ENCODE measurements around the gene GON4L.
A peak's percentile ranks its signal among the peaks of the same experiment; 100 is the strongest.
"Not testable (repeated sequence)": the region's sequence is repeated elsewhere in the genome, so short reads cannot be mapped to it uniquely, and the experiment has no call there.

GON4L gene

DNA sequence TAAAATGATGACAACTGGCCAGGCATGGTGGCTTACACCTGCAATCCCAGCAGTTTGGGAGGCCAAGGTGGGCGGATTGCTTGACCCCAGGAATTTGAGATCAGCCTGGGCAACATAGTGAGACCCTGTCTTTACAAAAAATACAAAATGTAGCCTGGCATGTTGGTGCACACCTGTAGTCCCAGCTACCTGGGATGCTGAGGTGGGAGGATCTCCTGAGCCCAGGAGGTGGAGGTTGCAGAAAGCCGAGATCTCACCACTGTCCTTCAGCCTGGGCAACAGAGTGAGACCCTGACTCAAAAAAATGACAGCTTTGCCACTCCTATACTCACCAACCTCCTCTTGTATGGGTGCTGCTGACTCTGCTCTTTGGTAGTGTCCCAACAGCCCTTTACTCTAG, 20.9 kb upstream of the GON4L start:
- DNase-seq (ENCODE audit: low read depth in 2 of 2): no peak

DNA sequence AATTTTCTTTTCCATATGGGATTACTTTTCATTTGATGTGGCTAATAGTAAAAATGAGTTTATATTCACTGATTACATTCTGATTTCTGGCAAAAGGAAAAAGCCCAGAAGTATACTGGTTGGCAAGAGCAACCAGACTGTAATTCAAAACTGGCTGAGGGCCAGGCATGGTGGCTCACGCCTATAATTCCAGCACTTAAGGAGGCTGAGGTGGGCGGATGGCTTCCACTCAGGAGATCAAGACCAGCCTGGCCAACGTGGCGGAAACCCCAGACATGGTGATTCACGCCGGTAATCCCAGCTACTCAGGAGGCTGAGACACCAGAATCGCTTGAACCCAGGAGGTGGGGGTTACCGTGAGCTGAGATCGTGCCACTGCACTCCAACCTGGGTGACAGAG, 16.8 kb upstream of the GON4L start:
- no peak for DNase-seq (ENCODE audit: low read depth in 2 of 2)

- DNase-seq (ENCODE audit: low read depth in 2 of 2): no peak
These were observed 15.5 kb upstream of the GON4L start for GRCh38 chr1:155872527-155872926.

GRCh38 chr1:155871390-155871789, 14.4 kb upstream of the GON4L start:
- DNase-seq (ENCODE audit: low read depth in 2 of 2): no peak

GRCh38 chr1:155867766-155868165, 10.8 kb upstream of the GON4L start:
- DNase-seq (ENCODE audit: low read depth in 2 of 2): no peak

DNA sequence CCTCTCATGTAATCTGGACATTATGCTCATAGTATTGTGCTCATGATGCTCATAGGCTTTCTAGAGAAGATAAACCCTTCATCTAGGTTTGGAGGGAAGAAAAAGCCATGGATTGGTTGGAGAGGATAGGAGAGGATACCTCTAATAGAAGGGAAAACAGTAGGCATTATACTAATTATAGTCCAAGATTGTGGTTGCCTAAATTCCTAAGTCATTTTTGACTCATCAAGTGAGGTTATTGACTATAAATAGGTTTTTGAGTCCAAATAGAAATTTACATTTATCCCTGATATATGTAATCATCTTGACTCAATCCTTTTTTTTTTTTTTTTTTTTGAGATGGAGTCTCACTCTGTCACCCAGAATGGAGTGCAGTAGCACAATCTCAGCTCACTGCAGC, 7.4 kb upstream of the GON4L start:
- no peak for DNase-seq (ENCODE audit: low read depth in 2 of 2)

DNA sequence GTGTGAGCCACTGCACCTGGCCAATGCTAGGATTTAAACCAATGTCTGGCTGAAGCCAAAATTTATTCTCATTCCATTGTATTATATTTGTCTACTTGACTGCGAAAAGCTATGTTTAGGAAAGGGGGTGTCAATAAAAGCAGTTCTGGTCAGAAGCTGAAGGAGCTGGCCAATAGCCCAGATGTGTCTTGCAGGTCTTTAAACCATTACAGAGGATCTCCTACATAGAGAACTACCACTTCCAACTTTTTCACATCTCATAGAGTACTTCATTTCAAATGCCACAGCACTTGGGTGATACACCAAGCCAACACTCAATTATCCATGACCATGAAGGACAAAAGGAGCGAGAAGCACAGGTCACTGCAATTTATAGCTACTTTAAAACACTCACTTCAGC, 4.9 kb upstream of the GON4L start:
- DNase-seq (ENCODE audit: low read depth in 2 of 2): no peak

DNA sequence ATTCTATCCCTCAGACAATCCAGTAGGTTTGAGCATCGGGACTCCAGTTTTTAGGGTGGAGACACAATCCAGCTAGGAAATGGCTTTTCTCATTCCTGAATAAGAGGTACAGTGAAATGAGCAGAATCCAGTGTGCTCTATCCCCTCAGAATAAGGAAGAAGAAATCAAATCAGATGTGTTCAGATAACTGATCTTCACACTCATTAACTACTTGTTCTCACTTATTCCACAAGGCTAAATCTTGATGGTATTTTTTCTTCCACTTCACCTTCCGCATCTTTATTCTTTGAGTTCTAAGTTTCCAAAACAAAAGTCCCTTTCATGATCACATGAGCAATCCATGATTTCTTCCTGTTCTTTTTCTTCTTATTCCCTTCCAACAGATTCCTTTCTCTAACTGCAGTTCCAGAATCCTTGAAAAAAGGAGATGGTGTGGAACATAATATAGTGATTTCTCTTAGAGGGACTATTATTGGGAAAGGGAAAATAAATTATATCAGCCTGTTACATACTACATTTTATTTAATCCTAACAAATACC, 4.0 kb upstream of the GON4L start:
- DNase-seq (ENCODE audit: low read depth in 2 of 2): no peak

- peak; percentile 59 to 60 for DNase-seq (ENCODE audit: low read depth in 2 of 2)
These were observed 3.2 kb upstream of the GON4L start for GRCh38 chr1:155859881-155860871.

- DNase-seq (ENCODE audit: low read depth in 2 of 2): peak; percentile 91 to 97
These were observed 2.3 kb upstream of the GON4L start, which contains the start of gene SYT11 for GRCh38 chr1:155859234-155859829. Gene SYT11 (plus strand): TSS chr1:155859567. CDS start chr1:155859762, 195 bp downstream.

DNA sequence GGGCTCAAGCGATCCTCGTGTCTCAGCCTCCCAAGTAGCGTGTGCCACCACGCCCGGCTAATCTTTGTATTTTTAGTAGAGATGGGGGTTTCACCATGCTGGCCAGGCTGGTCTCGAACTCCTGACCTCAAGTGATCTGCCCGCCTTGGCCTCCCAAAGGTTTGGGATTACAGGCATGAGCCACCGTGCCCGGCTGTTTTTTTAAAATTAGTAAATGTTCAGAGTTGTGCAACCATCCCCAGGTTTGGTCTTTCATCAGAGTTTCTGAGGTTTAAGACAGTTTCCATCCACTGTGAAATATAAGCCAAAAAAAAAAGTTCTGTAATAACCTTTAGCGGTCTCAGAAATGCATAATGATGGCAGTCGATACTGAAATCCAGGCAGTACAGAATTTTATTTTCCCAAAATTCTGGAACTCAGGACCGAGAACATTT, 1.8 kb upstream of the GON4L start:
- peak in 1 of 2 donors; percentile 23 for DNase-seq (ENCODE audit: low read depth in 2 of 2)

GRCh38 chr1:155856257-155856974, 598 bp downstream of the GON4L start:
- DNase-seq (ENCODE audit: low read depth in 2 of 2): no peak

DNA sequence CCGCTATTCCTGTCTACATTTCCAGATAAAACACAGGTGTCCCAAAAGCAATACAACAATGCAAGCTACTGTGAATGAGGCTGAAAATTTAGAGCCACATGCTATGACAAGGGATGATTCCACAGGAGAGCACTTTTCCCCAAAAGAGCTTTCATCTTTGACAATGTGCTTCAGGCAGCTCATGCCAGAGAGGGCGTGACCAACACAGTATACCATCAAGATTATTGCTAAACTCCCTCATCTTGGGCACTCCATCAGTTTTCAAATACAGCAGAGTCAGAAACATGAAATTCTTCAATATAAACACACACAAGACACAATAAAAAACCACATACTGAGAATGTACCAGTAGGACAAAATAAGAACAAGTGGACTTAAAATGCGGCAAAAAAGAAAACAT, 6.7 kb downstream of the GON4L start:
- DNase-seq (ENCODE audit: low read depth in 2 of 2): no peak

GRCh38 chr1:155847823-155848529, 9.0 kb downstream of the GON4L start:
- DNase-seq (ENCODE audit: low read depth in 2 of 2): no peak

DNA sequence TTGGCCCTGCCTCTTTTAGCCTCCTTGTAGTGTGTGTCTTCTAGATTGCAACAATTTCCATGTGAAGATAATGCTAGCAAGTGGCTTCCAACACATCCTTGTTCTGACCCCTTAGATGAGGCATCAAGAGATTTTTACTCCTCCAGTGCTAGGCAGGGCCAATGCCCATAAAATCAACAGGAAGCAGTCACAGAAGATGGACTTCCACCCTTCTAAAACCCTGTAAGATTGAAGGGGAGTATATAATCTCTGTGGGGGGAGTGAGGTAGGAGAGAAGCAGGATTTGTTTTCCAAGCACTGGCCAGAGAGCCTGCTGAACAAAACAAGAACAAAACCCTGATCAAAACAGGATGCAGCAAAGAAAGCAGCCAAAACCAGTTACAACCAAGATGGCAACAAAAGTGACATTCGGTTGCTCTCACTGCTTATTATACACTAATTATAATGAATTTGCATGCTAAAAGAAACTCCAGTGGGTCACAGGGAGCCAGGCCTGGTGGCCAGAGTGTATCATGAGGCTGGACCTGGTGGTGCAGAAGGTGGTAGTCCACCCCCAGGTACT, 12.1 kb downstream of the GON4L start:
- DNase-seq (ENCODE audit: low read depth in 2 of 2): no peak

GRCh38 chr1:155840386-155840785, 16.6 kb downstream of the GON4L start:
- DNase-seq (ENCODE audit: low read depth in 2 of 2): no peak

DNA sequence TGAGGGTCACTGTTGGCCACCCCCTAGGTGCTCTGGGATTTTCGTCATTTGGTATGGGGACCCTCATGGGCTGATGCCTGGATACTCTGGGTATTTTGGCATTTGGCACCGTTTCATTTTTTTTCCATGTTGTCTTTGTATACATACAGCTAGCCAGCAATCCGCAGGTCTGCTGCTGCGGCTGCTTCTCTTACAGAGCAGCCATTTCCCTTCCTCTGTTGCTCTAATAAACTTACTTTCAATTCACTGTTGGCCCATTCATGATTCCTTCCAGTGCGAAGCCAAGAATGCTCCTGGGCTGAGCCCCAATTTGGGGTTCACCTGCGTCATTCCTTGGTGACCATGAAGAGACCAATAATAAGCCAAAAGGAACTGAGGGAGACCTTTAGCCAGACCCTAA, 21.5 kb downstream of the GON4L start:
- DNase-seq (ENCODE audit: low read depth in 2 of 2): no peak

- DNase-seq (ENCODE audit: low read depth in 2 of 2): not testable (repeated sequence)
These were observed 22.1 kb downstream of the GON4L start for GRCh38 chr1:155834927-155835399.

DNA sequence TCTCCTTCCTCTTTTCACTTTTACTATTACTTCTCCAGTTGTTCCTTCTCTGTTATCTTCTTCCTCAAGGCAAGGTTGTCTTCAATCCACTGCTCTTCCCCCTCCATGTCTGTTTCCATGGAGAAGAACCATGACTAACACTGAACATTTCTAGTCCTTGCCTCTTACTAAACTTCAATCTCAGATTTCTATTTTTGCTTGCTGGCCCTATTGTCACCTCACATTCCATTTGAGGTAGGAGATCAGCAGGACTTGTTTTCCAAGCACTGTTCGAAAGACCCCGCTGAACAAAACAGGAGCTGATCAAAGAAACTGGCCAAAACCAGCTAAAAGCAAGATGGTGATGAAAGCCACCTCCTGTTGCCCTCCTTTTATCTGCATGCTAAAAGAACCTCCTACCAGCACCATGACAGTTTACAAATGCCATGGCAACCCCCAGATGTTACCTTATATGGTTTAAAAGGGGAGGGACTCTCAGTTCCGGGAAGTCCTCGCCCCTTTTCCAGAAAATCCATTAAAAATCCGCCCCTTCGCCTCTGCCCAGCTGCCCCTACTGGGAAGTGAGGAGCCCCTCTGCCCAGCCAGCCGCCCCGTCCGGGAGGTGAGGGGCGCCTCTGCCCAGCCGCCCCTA, 22.6 kb downstream of the GON4L start:
- no peak for DNase-seq (ENCODE audit: low read depth in 2 of 2)

DNA sequence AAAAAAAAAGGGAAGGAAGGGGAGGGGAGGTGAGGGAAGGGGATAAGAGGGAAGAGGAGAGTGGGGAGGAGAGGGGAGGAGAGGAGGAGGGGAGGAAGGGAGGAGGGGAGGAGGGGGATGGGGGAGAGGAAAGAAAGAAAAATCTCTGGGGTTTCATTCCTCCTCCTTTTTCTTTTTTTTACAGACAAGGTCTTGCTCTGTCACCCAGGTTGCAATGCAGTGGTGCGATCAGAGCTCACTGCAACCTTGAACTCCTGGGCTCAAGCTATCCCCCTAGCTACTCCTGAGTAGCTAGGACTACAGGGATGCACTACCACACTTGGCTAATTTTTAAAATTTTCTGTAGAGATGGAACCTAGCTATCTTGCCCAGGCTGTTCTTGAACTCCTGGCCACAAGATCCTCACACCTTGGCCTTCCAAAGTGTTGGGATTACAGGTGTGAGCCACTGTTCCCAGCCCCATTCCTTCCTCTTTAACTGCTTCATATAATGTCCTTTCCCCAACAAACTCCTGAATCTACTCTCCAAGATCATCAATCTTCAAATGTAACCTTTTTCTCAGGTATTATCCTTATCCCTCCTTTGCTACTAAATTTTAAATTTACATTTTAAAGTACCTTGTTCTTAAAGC, 23.2 kb downstream of the GON4L start:
- DNase-seq (ENCODE audit: low read depth in 2 of 2): no peak
